COLO668 (cell line): ENCODE measurements around the gene ZNF718.
"Not testable (repeated sequence)": the region's sequence is repeated elsewhere in the genome, so short reads cannot be mapped to it uniquely, and the experiment has no call there.

Experiments
- DNase-seq: peaks from one replicate; lab custom pipeline; 2025; ENCODE audit not compliant: unreplicated experiment; lab: John Stamatoyannopoulos, UW

Gene ZNF718

GRCh38 chr4:124275-125081 lies at the start of gene ZNF718:
ZNF718 (plus strand) TSS chr4:124501; CDS start chr4:124671, 170 bp downstream.
- DNase-seq: peak; percentile 93

- no peak for DNase-seq
These were observed 38.4 kb upstream of the ZNF718 start for GRCh38 chr4:85951-86350.

GRCh38 chr4:86559-87324 lies 37.6 kb upstream of the ZNF718 start:
- not testable (repeated sequence) for DNase-seq

GRCh38 chr4:98386-98785 lies 25.9 kb upstream of the ZNF718 start:
- DNase-seq: no peak

GRCh38 chr4:99863-100262 lies 24.4 kb upstream of the ZNF718 start:
- no peak for DNase-seq

GRCh38 chr4:107083-107443 lies 17.2 kb upstream of the ZNF718 start:
- no peak for DNase-seq

- DNase-seq: peak; percentile 44
These were observed 16.6 kb upstream of the ZNF718 start for GRCh38 chr4:107444-108429.

GRCh38 chr4:112771-113170 lies 11.5 kb upstream of the ZNF718 start:
- no peak for DNase-seq

- DNase-seq: no peak
These were observed 10.6 kb upstream of the ZNF718 start for GRCh38 chr4:113732-114131.

- no peak for DNase-seq
These were observed 10.2 kb upstream of the ZNF718 start for GRCh38 chr4:114149-114548.

GRCh38 chr4:116499-116898 lies 7.8 kb upstream of the ZNF718 start:
- no peak for DNase-seq

- no peak for DNase-seq
These were observed 3.7 kb upstream of the ZNF718 start for GRCh38 chr4:120616-121015.

GRCh38 chr4:121408-122084 lies 2.8 kb upstream of the ZNF718 start:
- DNase-seq: no peak

GRCh38 chr4:123922-124274 lies 403 bp upstream of the ZNF718 start:
- DNase-seq: not testable (repeated sequence)

- peak; percentile 71 for DNase-seq
These were observed 930 bp downstream of the ZNF718 start for GRCh38 chr4:125091-125771.

- peak; percentile 29 for DNase-seq
These were observed 1.5 kb downstream of the ZNF718 start for GRCh38 chr4:125833-126232.

- DNase-seq: no peak
These were observed 8.2 kb downstream of the ZNF718 start for GRCh38 chr4:132483-132882.

GRCh38 chr4:138935-139334 lies 14.6 kb downstream of the ZNF718 start:
- no peak for DNase-seq

GRCh38 chr4:139691-140090 lies 15.4 kb downstream of the ZNF718 start:
- no peak for DNase-seq

GRCh38 chr4:146621-147020 lies 22.3 kb downstream of the ZNF718 start:
- DNase-seq: no peak
